ENCODE measurements around the gene CACNA1D.

CACNA1D gene

GRCh38 chr3:53702776-53703530 lies 208.5 kb downstream of the CACNA1D start:
- no peak for DNase-seq (ENCODE audit: low spot score)
- Mint-ChIP-seq H3K9me3 (no peaks in the 10 kb centered on the region), H3K36me3 (ENCODE audit: low read depth) (no peaks in the 10 kb centered on the region), H3K4me1 (ENCODE audit: low read depth) (peaks cover 55% of the 10 kb centered on the region), H3K27me3 (ENCODE audit: low read depth) (peaks cover 3% of the 10 kb centered on the region), H3K4me3 (no peak overlapping the region), H3K27ac (no peak overlapping the region)

DNA sequence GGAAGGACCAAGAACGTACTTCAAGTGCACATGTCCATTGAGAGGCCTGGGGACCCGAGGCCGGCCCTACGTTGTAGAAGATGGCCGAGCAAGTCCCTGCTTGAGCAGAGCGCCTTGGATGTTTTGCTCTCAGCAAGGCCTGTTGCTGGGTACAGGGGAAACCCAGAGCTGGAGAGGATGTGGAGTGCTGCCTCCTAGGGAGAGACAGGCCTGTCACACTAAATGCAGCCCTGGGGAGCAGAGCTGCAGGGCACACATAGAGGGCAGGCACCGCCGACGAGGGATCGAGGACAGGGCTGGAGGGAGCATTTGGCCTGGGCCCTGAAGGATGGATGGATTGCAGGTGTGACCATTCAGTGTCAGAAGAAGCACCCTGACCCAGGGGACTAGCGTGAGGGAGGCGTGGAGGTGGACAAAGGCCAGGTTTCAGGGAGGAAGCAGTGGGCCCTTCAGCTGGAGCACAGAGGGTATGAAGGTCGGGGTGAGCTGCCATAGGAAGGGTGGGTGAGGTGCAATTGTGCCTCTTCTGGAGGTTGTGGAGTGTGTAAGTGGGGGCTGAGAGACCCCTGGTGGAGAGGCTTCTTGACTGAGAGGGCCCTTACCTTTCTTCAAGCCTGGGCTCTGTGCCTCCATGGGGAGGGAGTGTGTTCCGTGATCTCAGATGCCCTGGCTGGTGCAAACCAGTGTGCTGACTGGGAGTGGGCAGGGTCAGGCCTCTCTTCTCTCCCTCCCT lies 209.4 kb downstream of the CACNA1D start:
- DNase-seq (ENCODE audit: low spot score): no peak
- H3K27ac Mint-ChIP-seq: peak overlapping the region; percentile 51
- H3K4me3 Mint-ChIP-seq: no peak overlapping the region
- peaks cover 53% of the 10 kb centered on the region for H3K4me1 Mint-ChIP-seq (ENCODE audit: low read depth)
- H3K36me3 Mint-ChIP-seq (ENCODE audit: low read depth): no peaks in the 10 kb centered on the region
- H3K9me3 Mint-ChIP-seq: no peaks in the 10 kb centered on the region
- H3K27me3 Mint-ChIP-seq (ENCODE audit: low read depth): no peaks in the 10 kb centered on the region

DNA sequence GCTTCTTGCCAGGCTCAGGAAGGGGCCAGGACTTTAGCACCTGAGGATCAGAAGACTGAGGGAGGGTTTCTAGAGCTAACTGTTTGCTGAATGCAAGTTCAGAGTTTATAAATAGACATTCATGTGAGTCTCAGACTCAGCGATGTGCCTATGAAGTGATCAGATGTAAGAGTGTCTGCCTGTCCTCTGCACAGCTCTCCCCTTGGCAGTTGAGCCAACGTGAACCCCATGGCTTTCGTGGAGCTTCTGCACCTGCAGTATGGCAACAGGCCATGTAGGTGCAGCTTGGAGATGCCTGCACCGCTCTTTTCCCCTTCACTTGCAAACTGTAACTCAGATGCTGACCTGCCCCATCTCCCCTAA lies 209.9 kb downstream of the CACNA1D start:
- H3K4me1 Mint-ChIP-seq (ENCODE audit: low read depth): peaks cover 51% of the 10 kb centered on the region
- no peak overlapping the region for H3K27ac Mint-ChIP-seq
- no peaks in the 10 kb centered on the region for H3K9me3 Mint-ChIP-seq
- no peak for DNase-seq (ENCODE audit: low spot score)
- H3K27me3 Mint-ChIP-seq (ENCODE audit: low read depth): no peaks in the 10 kb centered on the region
- no peak overlapping the region for H3K4me3 Mint-ChIP-seq
- no peaks in the 10 kb centered on the region for H3K36me3 Mint-ChIP-seq (ENCODE audit: low read depth)

DNA sequence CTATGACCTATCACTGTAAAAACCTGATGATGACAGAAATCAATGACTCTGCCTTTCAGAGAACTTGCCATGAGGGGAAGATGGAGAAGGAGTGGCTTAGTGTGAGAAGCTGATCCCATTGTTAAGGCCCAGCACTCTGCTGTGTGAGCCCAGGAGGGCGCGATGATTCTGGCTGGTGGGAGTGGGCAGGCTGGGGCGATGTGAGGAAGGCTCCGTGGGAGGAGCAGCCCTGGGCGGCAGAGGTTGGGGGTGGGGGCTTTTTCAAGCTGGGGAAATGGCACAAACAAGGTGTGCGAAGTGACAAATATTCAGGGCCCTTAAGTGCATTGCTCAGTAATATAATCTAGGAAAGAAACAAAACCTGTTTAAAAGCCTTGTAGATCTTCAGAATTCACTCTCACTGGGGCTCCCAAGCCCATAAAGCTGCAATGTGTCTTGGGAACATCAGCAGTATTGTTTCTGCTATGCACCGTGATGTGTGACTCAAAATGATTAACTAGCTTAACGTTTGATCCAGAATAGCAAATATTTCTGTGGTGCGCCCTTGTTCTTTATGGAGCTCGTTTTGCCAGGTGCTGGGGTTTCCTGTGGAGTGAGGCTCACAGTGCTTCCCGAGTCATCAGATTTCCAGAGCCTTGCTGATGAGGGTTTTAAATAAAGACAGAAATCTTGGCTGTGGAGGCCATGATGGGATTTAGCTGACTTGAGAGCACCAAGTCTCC lies 210.8 kb downstream of the CACNA1D start:
- Mint-ChIP-seq H3K4me1 (ENCODE audit: low read depth) (peaks cover 51% of the 10 kb centered on the region), H3K9me3 (no peaks in the 10 kb centered on the region), H3K27ac (peak overlapping the region; percentile 79), H3K27me3 (ENCODE audit: low read depth) (no peaks in the 10 kb centered on the region), H3K36me3 (ENCODE audit: low read depth) (no peaks in the 10 kb centered on the region), H3K4me3 (no peak overlapping the region)
- DNase-seq (ENCODE audit: low spot score): no peak

DNA sequence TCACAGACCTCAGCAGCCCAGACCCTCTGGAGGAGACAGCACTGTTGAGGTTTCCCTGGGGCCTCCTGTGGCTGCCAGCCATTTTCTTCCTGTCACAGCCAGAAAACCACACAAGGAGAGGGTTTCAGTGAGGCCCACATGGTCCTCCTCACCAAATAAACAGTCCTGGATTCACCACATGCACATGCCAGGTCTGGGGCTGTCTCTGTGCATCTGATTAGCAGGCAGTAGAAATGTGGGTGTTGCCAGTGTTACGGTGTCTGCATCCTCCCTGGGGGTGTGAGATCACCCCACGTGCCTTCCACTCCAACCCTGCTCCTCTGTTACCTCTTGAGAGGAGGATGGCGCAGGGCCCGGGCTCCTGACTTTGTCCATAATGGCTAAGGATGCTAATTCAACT lies 211.4 kb downstream of the CACNA1D start:
- Mint-ChIP-seq H3K9me3 (no peaks in the 10 kb centered on the region), H3K4me1 (ENCODE audit: low read depth) (peaks cover 50% of the 10 kb centered on the region), H3K27ac (peak overlapping the region; percentile 79), H3K27me3 (ENCODE audit: low read depth) (no peaks in the 10 kb centered on the region), H3K36me3 (ENCODE audit: low read depth) (no peaks in the 10 kb centered on the region), H3K4me3 (no peak overlapping the region)
- peak; percentile 40 for DNase-seq (ENCODE audit: low spot score)

DNA sequence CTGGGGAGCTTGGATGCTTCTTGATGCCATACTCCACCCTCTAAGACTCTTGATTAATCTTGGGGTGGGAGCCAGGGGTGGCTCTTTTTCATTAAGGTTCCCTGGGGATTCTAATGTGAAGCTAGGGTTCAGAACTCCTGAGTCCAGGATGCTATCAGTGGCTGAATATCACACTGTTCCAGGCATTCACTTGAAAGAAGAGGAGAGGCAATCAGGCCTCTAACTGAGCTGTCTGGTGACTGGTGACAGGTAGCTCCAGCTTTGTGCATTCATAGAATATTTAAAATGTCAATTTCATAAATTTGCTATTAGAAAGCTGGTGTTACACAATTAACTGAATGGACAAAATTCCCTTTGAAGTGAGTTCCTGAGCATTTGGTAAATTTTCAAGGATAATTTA lies 212.8 kb downstream of the CACNA1D start:
- Mint-ChIP-seq H3K27ac (no peak overlapping the region), H3K4me1 (ENCODE audit: low read depth) (peaks cover 55% of the 10 kb centered on the region), H3K36me3 (ENCODE audit: low read depth) (no peaks in the 10 kb centered on the region), H3K27me3 (ENCODE audit: low read depth) (no peaks in the 10 kb centered on the region), H3K9me3 (no peaks in the 10 kb centered on the region), H3K4me3 (no peak overlapping the region)
- DNase-seq (ENCODE audit: low spot score): no peak

GRCh38 chr3:53708001-53708621 lies 213.7 kb downstream of the CACNA1D start:
- DNase-seq (ENCODE audit: low spot score): no peak
- no peaks in the 10 kb centered on the region for H3K36me3 Mint-ChIP-seq (ENCODE audit: low read depth)
- H3K27ac Mint-ChIP-seq: no peak overlapping the region
- peaks cover 54% of the 10 kb centered on the region for H3K4me1 Mint-ChIP-seq (ENCODE audit: low read depth)
- no peak overlapping the region for H3K4me3 Mint-ChIP-seq
- no peaks in the 10 kb centered on the region for H3K9me3 Mint-ChIP-seq
- no peaks in the 10 kb centered on the region for H3K27me3 Mint-ChIP-seq (ENCODE audit: low read depth)

DNA sequence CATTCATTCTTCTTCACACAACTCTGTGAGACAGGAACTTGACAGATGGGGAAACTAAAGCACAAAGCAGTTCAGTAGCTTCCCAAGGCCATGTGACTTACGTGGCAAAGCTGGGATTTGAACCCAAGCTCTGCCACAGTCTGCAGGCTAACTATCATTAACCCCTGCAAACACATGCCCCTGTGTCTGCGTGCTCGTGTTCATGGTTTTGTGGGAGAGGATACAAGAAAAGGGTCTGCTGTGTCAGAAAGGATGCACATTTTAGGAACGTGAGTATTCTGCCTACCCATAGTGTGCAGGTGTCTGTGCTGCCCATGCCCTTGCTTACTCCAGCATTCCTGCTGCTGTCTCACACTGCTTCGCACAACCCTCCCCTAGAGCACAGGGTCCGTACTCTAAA lies 214.8 kb downstream of the CACNA1D start:
- no peaks in the 10 kb centered on the region for H3K27me3 Mint-ChIP-seq (ENCODE audit: low read depth)
- H3K4me1 Mint-ChIP-seq (ENCODE audit: low read depth): peaks cover 45% of the 10 kb centered on the region
- H3K4me3 Mint-ChIP-seq: no peak overlapping the region
- no peaks in the 10 kb centered on the region for H3K9me3 Mint-ChIP-seq
- DNase-seq (ENCODE audit: low spot score): no peak
- H3K36me3 Mint-ChIP-seq (ENCODE audit: low read depth): no peaks in the 10 kb centered on the region
- H3K27ac Mint-ChIP-seq: no peak overlapping the region

- no peaks in the 10 kb centered on the region for H3K36me3 Mint-ChIP-seq (ENCODE audit: low read depth)
- peaks cover 37% of the 10 kb centered on the region for H3K4me1 Mint-ChIP-seq (ENCODE audit: low read depth)
- H3K9me3 Mint-ChIP-seq: no peaks in the 10 kb centered on the region
- H3K4me3 Mint-ChIP-seq: no peak overlapping the region
- no peak overlapping the region for H3K27ac Mint-ChIP-seq
- DNase-seq (ENCODE audit: low spot score): peak; percentile 62
- no peaks in the 10 kb centered on the region for H3K27me3 Mint-ChIP-seq (ENCODE audit: low read depth)
Measured at GRCh38 chr3:53709860-53710674, 215.7 kb downstream of the CACNA1D start.

DNA sequence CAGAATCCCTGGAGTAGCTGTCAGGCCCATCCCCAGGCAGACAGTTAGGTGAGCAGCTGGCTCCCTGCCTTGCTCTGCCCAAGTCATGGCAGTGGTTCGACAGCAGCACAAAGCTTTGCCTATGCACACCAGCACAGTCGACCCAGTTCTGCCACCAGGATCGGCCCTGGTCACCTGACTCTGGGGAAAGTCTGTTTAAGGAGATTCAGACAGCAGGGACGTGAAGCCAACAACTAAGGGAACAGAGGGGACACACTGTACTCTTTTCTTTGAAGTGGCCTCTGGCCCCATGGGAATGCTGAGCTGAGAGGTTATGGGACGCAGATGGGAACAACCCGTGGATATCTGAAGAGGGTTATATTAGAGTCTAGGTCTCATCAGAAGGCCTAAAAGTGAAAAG lies 217.0 kb downstream of the CACNA1D start:
- H3K9me3 Mint-ChIP-seq: no peaks in the 10 kb centered on the region
- H3K4me3 Mint-ChIP-seq: no peak overlapping the region
- H3K4me1 Mint-ChIP-seq (ENCODE audit: low read depth): peaks cover 34% of the 10 kb centered on the region
- no peak for DNase-seq (ENCODE audit: low spot score)
- H3K27ac Mint-ChIP-seq: no peak overlapping the region
- H3K27me3 Mint-ChIP-seq (ENCODE audit: low read depth): no peaks in the 10 kb centered on the region
- no peaks in the 10 kb centered on the region for H3K36me3 Mint-ChIP-seq (ENCODE audit: low read depth)

DNA sequence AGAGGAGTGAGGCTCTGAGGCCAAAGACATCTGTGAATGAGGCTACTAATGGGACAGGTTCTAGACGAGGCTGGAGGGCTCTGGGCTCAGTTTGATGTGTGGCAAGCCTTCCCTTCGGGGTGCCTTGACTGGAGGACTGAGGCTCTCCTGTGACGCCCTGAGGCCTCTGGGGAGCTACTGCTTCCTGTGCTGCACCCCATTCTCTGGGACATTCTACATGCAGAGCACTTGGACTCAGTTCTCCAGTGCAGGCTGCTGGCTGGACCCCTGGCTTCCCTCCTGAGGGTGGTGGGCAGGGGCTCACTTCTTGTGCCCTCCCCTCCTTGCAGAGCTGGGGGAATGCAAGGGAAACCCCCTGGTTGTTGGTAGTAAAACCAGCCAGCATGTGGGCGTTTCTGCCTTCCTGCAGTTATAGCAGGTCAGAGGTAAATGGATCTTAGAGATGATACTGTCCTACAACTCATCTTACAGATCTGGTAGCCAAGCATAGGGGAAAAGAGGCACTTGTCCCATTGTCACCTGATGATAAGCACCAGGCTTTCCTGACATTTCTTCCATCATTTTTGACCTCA lies 218.5 kb downstream of the CACNA1D start:
- Mint-ChIP-seq H3K4me3 (no peak overlapping the region), H3K27me3 (ENCODE audit: low read depth) (no peaks in the 10 kb centered on the region), H3K36me3 (ENCODE audit: low read depth) (peaks cover 2% of the 10 kb centered on the region), H3K4me1 (ENCODE audit: low read depth) (peaks cover 33% of the 10 kb centered on the region), H3K9me3 (no peaks in the 10 kb centered on the region), H3K27ac (peak overlapping the region; percentile 68)
- peak; percentile 48 for DNase-seq (ENCODE audit: low spot score)

GRCh38 chr3:53713626-53714025 lies 219.2 kb downstream of the CACNA1D start:
- H3K9me3 Mint-ChIP-seq: no peaks in the 10 kb centered on the region
- H3K4me1 Mint-ChIP-seq (ENCODE audit: low read depth): peaks cover 29% of the 10 kb centered on the region
- H3K27ac Mint-ChIP-seq: no peak overlapping the region
- H3K27me3 Mint-ChIP-seq (ENCODE audit: low read depth): no peaks in the 10 kb centered on the region
- no peak overlapping the region for H3K4me3 Mint-ChIP-seq
- peaks cover 2% of the 10 kb centered on the region for H3K36me3 Mint-ChIP-seq (ENCODE audit: low read depth)
- no peak for DNase-seq (ENCODE audit: low spot score)

GRCh38 chr3:53715815-53716483 lies 221.5 kb downstream of the CACNA1D start:
- Mint-ChIP-seq H3K27me3 (ENCODE audit: low read depth) (no peaks in the 10 kb centered on the region), H3K36me3 (ENCODE audit: low read depth) (peaks cover 5% of the 10 kb centered on the region), H3K4me3 (no peak overlapping the region), H3K4me1 (ENCODE audit: low read depth) (peaks cover 27% of the 10 kb centered on the region), H3K27ac (no peak overlapping the region), H3K9me3 (no peaks in the 10 kb centered on the region)
- DNase-seq (ENCODE audit: low spot score): no peak

All from T-helper 2 cell treated with Interferon-gamma antibody and Interleukin-4, amounts not matched to agents 5 μg/mL and 100 μg/mL, for 36 hours (primary cell).